HepG2 (cell line): Measurements from ENCODE around the gene CSNK1D. TPM values are rescaled to one million over a fixed set of nuclear protein-coding genes. Genes with fewer than 3 reads are reported as not detected.
A peak's percentile ranks its signal among the peaks of the same experiment; 100 is the strongest.

Experiments used
- ESRRA ChIP-seq: sonication (generic); formaldehyde crosslinking; IDR thresholded peaks from 2 replicates; pipeline ENCODE4 v1.5.1; 2020; ENCODE audit warnings: mild to moderate bottlenecking, low read depth, missing genetic modification reagents
- HHEX ChIP-seq: IDR thresholded peaks from 2 replicates; pipeline ENCODE4 v1.6.1; 2016; ENCODE audit warnings: control low read depth
- KLF9 ChIP-seq: IDR thresholded peaks from 2 replicates; pipeline ENCODE4 v1.6.1; 2016; ENCODE audit warnings: low read depth
- MAF1 ChIP-seq: sonication (generic); formaldehyde crosslinking; IDR thresholded peaks from 2 replicates; pipeline ENCODE4 v1.5.0; 2020; ENCODE audit warnings: missing genetic modification reagents, borderline replicate concordance
- NFE2L1 ChIP-seq: sonication (generic); formaldehyde crosslinking; IDR thresholded peaks from 2 replicates; pipeline ENCODE4 v1.4.0; 2020; ENCODE audit warnings: missing genetic modification reagents, mild to moderate bottlenecking, borderline replicate concordance
- REXO4 ChIP-seq: sonication (generic); formaldehyde crosslinking; IDR thresholded peaks from 2 replicates; pipeline ENCODE4 v1.8.0; 2022; ENCODE audit warnings: missing genetic modification reagents, mild to moderate bottlenecking, borderline replicate concordance
- YEATS4 ChIP-seq: sonication (generic); formaldehyde crosslinking; IDR thresholded peaks from 2 replicates; pipeline ENCODE4 v1.4.0; 2020; ENCODE audit warnings: missing genetic modification reagents, borderline replicate concordance
- ZFAT ChIP-seq: sonication (generic); formaldehyde crosslinking; conservative IDR thresholded peaks from 2 replicates; pipeline ENCODE4 v1.8.1; 2023; ENCODE audit warnings: missing genetic modification reagents, inconsistent platforms
- ZKSCAN8 ChIP-seq: IDR thresholded peaks from 2 replicates; pipeline ENCODE4 v1.6.1; 2016; ENCODE audit warnings: borderline replicate concordance, missing genetic modification reagents, missing compliant biosample characterization
- ZNF235 ChIP-seq: sonication (generic); formaldehyde crosslinking; IDR thresholded peaks from 2 replicates; pipeline ENCODE4 v1.8.1; 2023; ENCODE audit warnings: mild to moderate bottlenecking, missing genetic modification reagents, borderline replicate concordance
- ZNF260 ChIP-seq: sonication (generic); formaldehyde crosslinking; IDR thresholded peaks from 2 replicates; pipeline ENCODE4 v1.4.0; 2020; ENCODE audit warnings: missing genetic modification reagents, low read depth, mild to moderate bottlenecking, borderline replicate concordance
- ZNF282 ChIP-seq: fragments of 450-650 bp; IDR thresholded peaks from 2 replicates; pipeline ENCODE4 v1.6.1; 2018; ENCODE audit not compliant: partially characterized antibody
- ZNF558 ChIP-seq: sonication (generic); formaldehyde crosslinking; IDR thresholded peaks from 2 replicates; pipeline ENCODE4 v1.9.0; 2022; ENCODE audit warnings: mild to moderate bottlenecking, missing genetic modification reagents, borderline replicate concordance
- ZNF577 ChIP-seq: sonication (generic); formaldehyde crosslinking; IDR thresholded peaks from 2 replicates; pipeline ENCODE4 v1.4.0; 2020; ENCODE audit warnings: mild to moderate bottlenecking, low read depth, missing genetic modification reagents, borderline replicate concordance
- ZNF614 ChIP-seq: IDR thresholded peaks from 2 replicates; pipeline ENCODE4 v1.6.1; 2018; ENCODE audit warnings: missing biosample characterization, missing genetic modification reagents, inconsistent platforms, borderline replicate concordance
- ZNF672 ChIP-seq: sonication (generic); formaldehyde crosslinking; IDR thresholded peaks from 2 replicates; pipeline ENCODE4 v1.8.1; 2022; ENCODE audit warnings: missing genetic modification reagents
- ZNF749 ChIP-seq: sonication (generic); formaldehyde crosslinking; IDR thresholded peaks from 2 replicates; pipeline ENCODE4 v1.8.0; 2022; ENCODE audit warnings: mild to moderate bottlenecking, missing genetic modification reagents, moderate library complexity, borderline replicate concordance
- ZNF773 ChIP-seq: sonication (generic); formaldehyde crosslinking; IDR thresholded peaks from 2 replicates; pipeline ENCODE4 v1.4.0; 2020; ENCODE audit warnings: missing genetic modification reagents, borderline replicate concordance
- polyA plus RNA-seq, 8 experiments: library from polyadenylated mRNA; depleted of rRNA in 3 of 8; stranded (reverse) in 7 of 8; unstranded in 1 of 8; fragments of >200 nt; fragmentation: Illumina TruSeq in 4 of 8; extraction: Trizol in 4 of 8; gene quantifications; 2 replicates each; pipeline versions ENCODE4 v1.2.1 to v1.2.3, GENCODE V29; 2011 to 2016; ENCODE audit warnings: low read depth in 4 of 8, missing spikeins in 1 of 8, mixed read lengths in 1 of 8; ENCODE audit not compliant: insufficient read depth in 1 of 8
- total RNA-seq, 5 experiments: library from RNA; depleted of rRNA; stranded (reverse); fragments of >200 nt; fragmentation: Illumina TruSeq; extraction: Trizol; gene quantifications; 2 replicates each; pipeline ENCODE4 v1.2.3, GENCODE V29; 2016; ENCODE audit warnings: low read depth in 1 of 5
- TF ChIP-seq, protein P1 (sequence below): sonication (generic); formaldehyde crosslinking; IDR thresholded peaks from 2 replicates; pipeline ENCODE4 v1.8.0; 2022; ENCODE audit warnings: mild to moderate bottlenecking, missing genetic modification reagents, moderate library complexity
- TF ChIP-seq, protein P2 (sequence below): sonication (generic); formaldehyde crosslinking; IDR thresholded peaks from 2 replicates; pipeline ENCODE4 v1.5.0; 2020; ENCODE audit warnings: mild to moderate bottlenecking, missing genetic modification reagents
- TF ChIP-seq, protein P3 (sequence below): sonication (generic); formaldehyde crosslinking; IDR thresholded peaks from 2 replicates; pipeline ENCODE4 v1.4.0; 2020; ENCODE audit warnings: mild to moderate bottlenecking, missing genetic modification reagents

The CSNK1D gene
- total and polyA plus RNA-seq, 2 of the 13 experiments (the other 11 are each of a cell fraction or from before 2014, with no cell fraction given): 31.5 to 128 TPM

DNA sequence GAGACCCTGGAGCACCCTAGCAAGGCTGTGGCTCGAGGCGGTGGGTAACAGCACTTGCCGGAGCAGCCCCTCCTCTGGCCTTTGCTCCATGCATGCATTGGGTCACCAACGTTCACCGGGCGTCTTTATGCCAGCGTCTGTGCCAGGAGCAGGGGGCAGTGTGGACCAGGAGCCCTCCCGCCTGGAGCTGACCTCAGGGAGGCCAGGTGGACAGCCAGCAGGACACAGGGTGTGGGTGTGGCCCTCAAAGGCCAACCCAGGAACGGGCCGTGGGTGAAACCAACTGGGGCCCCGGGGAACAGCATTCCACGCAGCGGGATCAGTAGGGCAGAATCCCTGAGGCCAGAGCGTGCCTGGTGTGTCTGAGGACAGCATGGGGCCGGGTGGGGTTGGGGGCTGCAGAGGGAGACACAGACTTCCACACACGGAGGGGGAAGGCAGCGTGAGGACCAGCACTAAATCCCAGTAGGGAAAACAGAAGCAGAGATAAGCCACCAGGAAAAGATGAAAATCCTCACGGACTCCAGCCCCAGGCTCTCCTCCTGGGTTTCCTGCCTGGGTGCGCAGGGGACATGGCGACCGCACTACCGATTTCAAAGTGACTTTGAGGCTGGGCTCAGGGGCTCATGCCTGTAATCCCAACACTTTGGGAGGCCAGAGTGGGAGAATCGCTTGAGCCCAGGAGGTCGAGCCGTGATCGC lies 46.8 kb upstream of the CSNK1D start (continued):
- TF ChIP-seq, protein P1, sequence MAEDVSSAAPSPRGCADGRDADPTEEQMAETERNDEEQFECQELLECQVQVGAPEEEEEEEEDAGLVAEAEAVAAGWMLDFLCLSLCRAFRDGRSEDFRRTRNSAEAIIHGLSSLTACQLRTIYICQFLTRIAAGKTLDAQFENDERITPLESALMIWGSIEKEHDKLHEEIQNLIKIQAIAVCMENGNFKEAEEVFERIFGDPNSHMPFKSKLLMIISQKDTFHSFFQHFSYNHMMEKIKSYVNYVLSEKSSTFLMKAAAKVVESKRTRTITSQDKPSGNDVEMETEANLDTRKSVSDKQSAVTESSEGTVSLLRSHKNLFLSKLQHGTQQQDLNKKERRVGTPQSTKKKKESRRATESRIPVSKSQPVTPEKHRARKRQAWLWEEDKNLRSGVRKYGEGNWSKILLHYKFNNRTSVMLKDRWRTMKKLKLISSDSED: no peak
- TF ChIP-seq, protein P2, sequence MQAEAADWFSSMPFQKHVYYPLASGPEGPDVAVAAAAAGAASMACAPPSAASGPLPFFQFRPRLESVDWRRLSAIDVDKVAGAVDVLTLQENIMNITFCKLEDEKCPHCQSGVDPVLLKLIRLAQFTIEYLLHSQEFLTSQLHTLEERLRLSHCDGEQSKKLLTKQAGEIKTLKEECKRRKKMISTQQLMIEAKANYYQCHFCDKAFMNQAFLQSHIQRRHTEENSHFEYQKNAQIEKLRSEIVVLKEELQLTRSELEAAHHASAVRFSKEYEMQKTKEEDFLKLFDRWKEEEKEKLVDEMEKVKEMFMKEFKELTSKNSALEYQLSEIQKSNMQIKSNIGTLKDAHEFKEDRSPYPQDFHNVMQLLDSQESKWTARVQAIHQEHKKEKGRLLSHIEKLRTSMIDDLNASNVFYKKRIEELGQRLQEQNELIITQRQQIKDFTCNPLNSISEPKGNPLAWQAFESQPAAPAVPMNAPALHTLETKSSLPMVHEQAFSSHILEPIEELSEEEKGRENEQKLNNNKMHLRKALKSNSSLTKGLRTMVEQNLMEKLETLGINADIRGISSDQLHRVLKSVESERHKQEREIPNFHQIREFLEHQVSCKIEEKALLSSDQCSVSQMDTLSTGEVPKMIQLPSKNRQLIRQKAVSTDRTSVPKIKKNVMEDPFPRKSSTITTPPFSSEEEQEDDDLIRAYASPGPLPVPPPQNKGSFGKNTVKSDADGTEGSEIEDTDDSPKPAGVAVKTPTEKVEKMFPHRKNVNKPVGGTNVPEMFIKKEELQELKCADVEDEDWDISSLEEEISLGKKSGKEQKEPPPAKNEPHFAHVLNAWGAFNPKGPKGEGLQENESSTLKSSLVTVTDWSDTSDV (CRISPR knock-in tag): peak; percentile 65; the same call in 1 of the 2 replicates
- TF ChIP-seq ZFAT (CRISPR knock-in tag) (no peak), HHEX (no peak), ZNF773 (no peak), ZNF672 (CRISPR knock-in tag) (no peak), ZNF235 (CRISPR knock-in tag) (peak; percentile 60; the same call in 1 of the 2 replicates), REXO4 (CRISPR knock-in tag) (no peak), ZNF260 (CRISPR knock-in tag) (no peak), KLF9 (0 out of 2 replicates have a peak, but pooled peaks have one; percentile 48), ZNF282 (no peak), MAF1 (CRISPR knock-in tag) (no peak), NFE2L1 (no peak), ESRRA (CRISPR knock-in tag) (no peak), ZNF749 (CRISPR knock-in tag) (no peak), YEATS4 (CRISPR knock-in tag) (peak; percentile 54; the same call in 1 of the 2 replicates), ZNF614 (no peak), ZKSCAN8 (CRISPR knock-in tag) (no peak), ZNF577 (CRISPR knock-in tag) (no peak), ZNF558 (CRISPR knock-in tag) (no peak)
- TF ChIP-seq, protein P3, sequence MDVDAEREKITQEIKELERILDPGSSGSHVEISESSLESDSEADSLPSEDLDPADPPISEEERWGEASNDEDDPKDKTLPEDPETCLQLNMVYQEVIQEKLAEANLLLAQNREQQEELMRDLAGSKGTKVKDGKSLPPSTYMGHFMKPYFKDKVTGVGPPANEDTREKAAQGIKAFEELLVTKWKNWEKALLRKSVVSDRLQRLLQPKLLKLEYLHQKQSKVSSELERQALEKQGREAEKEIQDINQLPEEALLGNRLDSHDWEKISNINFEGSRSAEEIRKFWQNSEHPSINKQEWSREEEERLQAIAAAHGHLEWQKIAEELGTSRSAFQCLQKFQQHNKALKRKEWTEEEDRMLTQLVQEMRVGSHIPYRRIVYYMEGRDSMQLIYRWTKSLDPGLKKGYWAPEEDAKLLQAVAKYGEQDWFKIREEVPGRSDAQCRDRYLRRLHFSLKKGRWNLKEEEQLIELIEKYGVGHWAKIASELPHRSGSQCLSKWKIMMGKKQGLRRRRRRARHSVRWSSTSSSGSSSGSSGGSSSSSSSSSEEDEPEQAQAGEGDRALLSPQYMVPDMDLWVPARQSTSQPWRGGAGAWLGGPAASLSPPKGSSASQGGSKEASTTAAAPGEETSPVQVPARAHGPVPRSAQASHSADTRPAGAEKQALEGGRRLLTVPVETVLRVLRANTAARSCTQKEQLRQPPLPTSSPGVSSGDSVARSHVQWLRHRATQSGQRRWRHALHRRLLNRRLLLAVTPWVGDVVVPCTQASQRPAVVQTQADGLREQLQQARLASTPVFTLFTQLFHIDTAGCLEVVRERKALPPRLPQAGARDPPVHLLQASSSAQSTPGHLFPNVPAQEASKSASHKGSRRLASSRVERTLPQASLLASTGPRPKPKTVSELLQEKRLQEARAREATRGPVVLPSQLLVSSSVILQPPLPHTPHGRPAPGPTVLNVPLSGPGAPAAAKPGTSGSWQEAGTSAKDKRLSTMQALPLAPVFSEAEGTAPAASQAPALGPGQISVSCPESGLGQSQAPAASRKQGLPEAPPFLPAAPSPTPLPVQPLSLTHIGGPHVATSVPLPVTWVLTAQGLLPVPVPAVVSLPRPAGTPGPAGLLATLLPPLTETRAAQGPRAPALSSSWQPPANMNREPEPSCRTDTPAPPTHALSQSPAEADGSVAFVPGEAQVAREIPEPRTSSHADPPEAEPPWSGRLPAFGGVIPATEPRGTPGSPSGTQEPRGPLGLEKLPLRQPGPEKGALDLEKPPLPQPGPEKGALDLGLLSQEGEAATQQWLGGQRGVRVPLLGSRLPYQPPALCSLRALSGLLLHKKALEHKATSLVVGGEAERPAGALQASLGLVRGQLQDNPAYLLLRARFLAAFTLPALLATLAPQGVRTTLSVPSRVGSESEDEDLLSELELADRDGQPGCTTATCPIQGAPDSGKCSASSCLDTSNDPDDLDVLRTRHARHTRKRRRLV (CRISPR knock-in tag): no peak
